ENCODE results near the gene CHI3L1.

CHI3L1 gene

GRCh38 chr1:203130358-203130985, 56.0 kb downstream of the CHI3L1 start:
- no peak overlapping the region for H3K4me3 Mint-ChIP-seq
- no peaks in the 10 kb centered on the region for H3K9me3 Mint-ChIP-seq
- no peaks in the 10 kb centered on the region for H3K36me3 Mint-ChIP-seq
- peaks cover 18% of the 10 kb centered on the region for H3K4me1 Mint-ChIP-seq
- DNase-seq (ENCODE audit: low spot score in 2 of 2) (no peak), ATAC-seq (no peak)
- H3K27ac Mint-ChIP-seq: no peak overlapping the region

- Mint-ChIP-seq H3K4me1 (peaks cover 18% of the 10 kb centered on the region), H3K27ac (no peak overlapping the region), H3K36me3 (no peaks in the 10 kb centered on the region), H3K9me3 (no peaks in the 10 kb centered on the region), H3K4me3 (no peak overlapping the region)
- no peak for DNase-seq (ENCODE audit: low spot score in 2 of 2)
- ATAC-seq: peak; percentile 9
Observed at GRCh38 chr1:203129501-203130231, 56.8 kb downstream of the CHI3L1 start.

Data from stimulated activated effector memory CD8-positive, alpha-beta T cell treated with anti-CD3 and anti-CD28 coated beads, Interleukin-12 subunit alpha, Interleukin-12 subunit beta, amount 100 ng/mL, for 72 hours (primary cell).